Endometrium (tissue), 2 donors: ENCODE data around the gene ADAM21.
"Not testable (repeated sequence)": the region's sequence is repeated elsewhere in the genome, so short reads cannot be mapped to it uniquely, and the experiment has no call there.

Source experiments
- FAIRE-seq: peaks from 2 replicates; lab custom pipeline; 2012; peaks lifted over from hg19 to GRCh38; lab: Jason Lieb, UNC
- donor health status: control.
- donor health status: control.

Gene ADAM21

DNA sequence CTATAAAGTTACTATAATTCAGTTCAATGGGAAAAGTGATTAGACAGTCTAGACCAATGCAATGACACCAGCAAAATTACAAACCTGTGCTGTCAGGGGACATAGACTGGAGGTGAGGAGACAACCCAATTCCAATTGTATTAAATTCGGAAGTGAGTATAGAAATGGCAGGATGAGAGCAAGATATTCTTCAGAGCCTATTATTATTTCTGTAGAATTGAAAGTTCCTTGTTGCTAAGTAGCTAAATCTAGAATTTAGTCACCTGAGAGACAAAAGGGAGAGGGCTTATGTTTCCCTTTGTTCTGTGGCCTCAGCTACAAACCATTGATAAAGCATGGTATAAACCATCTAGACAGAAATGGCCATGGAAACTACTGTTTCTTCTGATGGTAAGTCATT is at the start of gene ADAM21:
TSS of gene ADAM21 (plus strand) at position 301 of the 400 bp plus-strand sequence. CDS start 5,326 bp downstream, outside the sequence.
- no peak for FAIRE-seq

DNA sequence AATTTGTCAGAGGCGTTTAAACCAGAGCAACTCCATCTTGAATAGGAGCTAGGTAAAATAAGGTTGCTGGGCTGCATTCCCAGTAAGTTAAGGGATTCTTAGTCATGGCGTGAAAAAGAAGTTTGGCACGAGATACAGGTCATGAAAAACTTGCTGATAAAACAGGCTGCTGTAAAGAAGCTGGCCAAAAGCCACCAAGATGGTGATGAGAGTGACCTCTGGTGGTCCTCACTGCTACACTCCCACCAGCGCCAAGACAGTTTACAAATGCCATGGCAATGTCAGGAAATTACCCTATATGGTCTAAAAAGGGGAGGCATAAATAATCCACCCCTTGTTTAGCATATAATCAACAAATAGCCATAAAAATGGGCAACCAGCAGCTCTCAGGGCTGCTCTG is 48.6 kb upstream of the ADAM21 start:
- not testable (repeated sequence) for FAIRE-seq

DNA sequence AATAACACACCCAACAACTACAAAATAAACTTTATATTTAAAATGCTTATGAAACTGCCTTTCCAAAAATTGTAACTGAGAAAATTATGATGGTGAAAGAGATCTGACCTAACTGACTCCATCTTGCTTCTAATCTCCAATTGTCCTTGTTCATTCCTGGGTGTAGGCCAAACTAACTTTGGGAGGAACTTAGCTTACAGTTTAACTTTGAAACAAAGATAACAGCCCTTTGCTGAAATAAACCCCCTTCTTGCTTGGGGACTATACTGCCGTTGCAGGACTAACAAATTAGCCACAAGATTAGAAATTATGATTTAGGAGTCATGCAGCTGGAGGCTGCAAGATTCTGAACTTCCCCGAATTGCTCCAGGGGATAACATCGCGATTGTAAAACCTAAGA is 45.8 kb upstream of the ADAM21 start:
- not testable (repeated sequence) for FAIRE-seq

DNA sequence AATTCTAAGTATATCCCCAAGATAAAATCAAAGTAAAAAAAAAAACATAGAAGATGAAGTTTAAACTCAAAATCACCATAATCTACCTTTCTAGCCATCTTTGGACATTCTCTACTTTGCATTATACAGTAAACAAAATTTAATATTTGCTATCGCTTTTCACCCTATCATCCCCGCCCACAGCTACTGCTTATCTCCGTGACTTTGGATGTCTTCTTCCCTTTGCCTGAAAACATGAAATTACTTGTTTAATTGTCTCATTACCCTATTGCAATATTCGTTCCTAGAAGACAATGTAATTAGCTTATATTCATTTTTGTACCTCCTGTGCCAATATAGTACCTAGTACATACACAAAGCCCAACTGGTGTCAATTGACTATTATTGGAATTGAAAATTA is 44.4 kb upstream of the ADAM21 start:
- FAIRE-seq: no peak

DNA sequence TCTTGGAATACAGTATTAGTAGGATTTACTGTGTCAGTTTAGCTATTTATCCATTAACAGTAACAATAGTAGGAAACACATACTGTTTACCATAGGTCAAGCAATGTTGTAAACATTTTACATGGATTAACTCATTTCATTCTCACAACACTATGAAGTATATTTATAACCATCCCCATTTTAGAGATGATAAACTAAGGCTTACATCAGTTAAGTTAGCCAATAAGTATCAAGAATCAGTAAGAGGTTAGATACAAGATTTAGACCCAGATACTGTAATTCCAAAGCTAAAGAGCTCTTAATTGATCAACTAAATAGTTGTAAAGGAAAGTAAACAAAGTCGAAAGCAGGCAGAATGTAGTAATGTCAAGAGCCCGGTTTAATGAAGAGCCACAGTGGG is 36.2 kb upstream of the ADAM21 start:
- no peak for FAIRE-seq

DNA sequence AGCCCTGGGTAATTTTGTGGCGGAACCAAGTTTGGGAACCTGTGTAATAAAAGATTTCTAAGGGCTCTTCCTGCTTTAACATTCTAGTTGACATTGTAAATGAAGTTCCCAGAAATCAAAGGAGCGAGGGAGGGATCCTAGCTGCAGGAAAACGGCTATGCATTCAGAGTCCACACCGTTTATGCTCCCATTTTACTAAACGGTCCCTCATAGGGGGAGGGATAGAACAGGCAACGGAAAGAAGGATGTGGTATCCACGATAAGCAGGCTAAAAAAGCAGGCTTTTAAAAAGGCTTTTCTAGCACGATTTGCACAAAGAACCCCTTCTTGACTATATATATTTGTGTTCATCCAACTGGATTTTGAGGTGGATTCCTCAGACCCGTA is 35.6 kb upstream of the ADAM21 start:
- FAIRE-seq: no peak

DNA sequence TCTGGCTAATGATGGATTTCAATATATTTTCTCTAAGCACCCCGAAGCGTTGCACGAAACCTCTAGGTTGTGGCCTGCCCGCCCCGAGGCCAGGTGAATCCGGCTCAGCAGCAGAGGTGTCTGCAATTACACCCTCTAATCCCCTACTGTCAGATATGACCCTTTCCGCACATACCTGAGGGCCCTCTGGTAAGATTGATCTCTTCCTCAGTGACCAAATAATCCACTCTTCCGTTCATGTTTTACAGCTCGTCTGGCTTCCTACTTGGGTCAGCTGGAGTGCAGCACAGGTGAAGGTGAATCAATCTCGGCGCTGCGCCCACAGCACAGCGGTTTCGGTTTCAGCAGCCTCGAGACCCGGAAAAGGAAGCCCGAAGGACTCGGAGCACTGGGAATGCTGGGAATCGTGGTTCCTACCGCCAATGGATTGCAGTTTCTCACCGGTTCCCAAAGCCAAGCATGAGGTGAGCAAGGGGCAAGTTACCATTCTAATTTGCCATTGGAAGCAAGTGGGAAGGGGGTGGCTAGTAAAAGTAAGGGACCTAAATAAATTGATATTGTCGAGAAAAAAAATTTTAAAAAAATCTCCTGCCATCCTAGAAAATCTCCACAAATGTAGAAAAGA is 35.1 kb upstream of the ADAM21 start, which contains the start of gene SYNJ2BP:
TSS of gene SYNJ2BP (minus strand) at position 366 of the 625 bp plus-strand sequence. CDS start at position 239, 127 bp downstream.
- peak; percentile 8 for FAIRE-seq

DNA sequence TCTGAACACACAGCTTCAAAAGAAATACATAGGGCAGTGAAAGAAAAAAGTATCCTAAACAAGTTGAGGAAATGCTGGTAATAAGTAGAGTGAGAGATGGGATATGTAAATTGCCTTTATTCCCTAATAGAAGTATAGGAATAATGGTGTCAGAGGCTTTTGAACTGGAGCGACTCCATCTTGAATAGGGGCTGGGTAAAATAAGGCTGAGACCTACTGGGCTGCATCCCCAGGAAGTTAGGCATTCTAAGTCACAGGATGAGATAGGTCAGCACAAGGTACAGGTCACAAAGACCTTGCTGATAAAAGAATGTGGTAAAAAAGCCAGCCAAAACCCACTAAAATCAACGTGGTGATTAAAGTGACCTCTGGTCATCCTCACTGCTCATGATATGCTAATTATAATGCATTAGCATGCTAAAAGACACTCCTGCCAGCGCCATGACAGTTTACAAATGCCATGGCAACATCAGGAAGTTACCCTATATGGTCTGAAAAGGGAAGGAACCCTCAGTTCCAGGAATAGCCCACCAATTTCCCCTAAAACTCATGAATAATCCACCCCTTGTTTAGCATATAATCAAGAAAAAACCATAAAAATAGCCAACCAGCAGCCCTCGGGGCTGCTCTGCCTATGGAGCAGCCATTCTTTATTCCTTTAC is 32.6 kb upstream of the ADAM21 start:
- FAIRE-seq: not testable (repeated sequence)

GRCh38 chr14:70422538-70422937 is 29.4 kb upstream of the ADAM21 start:
- no peak for FAIRE-seq

DNA sequence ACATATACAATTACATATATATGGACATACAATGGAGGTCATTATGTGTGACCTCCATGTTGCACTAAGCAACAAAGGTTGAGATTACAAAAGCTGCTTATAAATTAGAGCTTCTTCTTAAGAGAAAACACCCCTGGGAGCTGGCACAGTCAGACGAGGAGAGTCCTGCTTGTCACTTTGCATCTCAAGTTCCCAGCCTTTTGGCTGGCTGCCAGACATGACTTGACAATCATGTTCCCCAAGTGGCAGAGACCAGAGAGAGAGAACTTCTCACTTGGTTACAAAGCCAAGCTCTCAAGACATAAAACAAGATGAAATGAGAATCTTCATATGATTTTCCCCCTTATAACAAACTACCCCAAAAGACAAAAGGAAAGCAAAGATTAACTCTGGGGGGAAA is 26.6 kb upstream of the ADAM21 start:
- no peak for FAIRE-seq

GRCh38 chr14:70426555-70426954 is 25.4 kb upstream of the ADAM21 start:
- not testable (repeated sequence) for FAIRE-seq

DNA sequence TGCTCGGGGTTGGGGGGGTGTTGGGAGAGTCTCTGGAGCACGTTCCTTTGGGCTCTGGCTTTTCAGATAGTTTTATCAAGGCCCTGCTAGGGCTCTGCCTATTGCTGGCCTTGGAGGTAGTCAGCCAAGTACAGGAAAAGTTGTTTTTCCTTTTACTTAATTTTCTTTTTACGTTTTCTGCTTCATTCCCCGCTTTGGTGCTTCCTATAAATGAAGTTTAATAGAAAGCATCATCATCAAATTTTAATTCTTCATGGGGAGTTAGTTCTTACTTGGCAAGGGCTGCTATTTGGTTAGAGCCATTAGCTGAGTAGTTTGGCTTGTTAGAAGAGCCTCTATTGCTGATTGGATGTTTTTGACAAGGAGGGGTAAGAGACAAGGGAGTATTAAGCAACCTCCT is 15.1 kb upstream of the ADAM21 start:
- no peak for FAIRE-seq

GRCh38 chr14:70441641-70442040 is 10.3 kb upstream of the ADAM21 start:
- no peak for FAIRE-seq

GRCh38 chr14:70442750-70443149 is 9.2 kb upstream of the ADAM21 start:
- no peak for FAIRE-seq

- FAIRE-seq: no peak
Observed at GRCh38 chr14:70448633-70449340, 3.2 kb upstream of the ADAM21 start.

DNA sequence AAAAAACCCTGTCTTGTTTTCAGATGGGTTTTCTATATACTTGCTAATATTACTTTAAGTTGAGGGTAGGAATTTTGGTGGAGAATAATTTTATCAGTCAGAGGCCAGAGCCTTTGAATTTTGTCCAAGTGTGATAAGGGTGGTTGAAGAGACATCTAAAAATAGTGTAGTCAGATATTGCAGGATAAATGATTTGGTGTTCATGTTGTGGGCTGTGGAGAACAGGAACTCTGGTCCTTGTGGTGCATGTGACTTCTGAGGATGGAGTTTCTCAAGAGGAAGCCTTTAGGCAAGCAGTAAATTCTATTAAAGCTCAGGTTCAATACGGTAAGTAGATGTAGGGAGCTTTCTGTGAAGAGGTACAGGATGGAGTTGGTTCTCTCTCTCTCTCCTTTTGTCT is 2.8 kb downstream of the ADAM21 start:
- no peak for FAIRE-seq

DNA sequence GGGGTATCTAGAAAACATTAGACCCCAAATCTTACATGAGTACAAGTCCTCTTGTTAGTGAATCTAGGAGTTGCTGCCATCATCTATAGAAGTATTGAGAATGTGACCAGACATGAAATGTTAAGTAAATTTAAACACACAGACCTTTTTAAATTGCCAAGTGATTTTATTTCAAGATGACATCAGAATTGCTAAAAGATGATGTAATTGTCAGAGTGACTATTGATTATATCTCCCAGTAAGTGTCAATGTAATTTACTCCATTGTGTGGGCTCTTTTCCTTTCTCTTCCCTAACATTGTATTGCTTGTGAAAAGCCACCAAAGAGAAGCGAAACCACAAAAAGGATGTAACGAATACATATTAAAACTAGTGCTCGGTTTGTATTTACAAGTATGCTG is 16.8 kb downstream of the ADAM21 start:
- FAIRE-seq: no peak

DNA sequence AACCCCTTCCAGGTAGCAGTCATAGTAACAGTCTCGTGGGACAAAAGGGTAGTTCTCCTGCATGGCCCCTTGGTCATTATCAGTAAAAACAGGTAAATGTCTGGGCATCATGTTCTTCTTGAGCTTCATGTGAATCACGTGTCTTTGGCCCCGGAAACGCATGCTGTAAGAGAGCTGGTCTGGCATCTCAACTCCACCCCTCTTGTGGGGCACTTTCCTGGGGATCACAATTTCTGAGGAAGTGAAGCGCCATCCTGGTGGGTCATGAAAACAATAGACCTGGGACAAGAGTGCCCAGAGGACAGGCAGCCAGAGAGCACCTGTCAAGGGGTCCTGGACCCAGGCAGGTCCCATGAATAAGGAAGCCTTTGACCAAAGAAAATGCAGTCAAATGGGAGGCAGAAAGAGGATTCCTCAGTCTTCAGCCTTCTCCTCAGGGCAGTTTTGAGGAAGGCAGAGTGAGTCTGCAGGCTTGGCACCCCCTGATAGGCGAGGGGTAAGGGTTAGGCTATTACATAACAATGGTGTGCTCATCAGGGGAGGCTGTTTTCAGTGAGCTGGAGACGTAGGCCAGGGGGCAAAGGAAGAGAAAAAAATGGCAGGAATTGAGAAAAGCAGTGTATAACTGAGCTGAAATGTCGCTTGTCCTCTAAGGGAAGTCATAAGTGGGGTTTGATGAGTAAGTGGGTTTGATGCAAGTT is 19.0 kb downstream of the ADAM21 start:
- not testable (repeated sequence) for FAIRE-seq

DNA sequence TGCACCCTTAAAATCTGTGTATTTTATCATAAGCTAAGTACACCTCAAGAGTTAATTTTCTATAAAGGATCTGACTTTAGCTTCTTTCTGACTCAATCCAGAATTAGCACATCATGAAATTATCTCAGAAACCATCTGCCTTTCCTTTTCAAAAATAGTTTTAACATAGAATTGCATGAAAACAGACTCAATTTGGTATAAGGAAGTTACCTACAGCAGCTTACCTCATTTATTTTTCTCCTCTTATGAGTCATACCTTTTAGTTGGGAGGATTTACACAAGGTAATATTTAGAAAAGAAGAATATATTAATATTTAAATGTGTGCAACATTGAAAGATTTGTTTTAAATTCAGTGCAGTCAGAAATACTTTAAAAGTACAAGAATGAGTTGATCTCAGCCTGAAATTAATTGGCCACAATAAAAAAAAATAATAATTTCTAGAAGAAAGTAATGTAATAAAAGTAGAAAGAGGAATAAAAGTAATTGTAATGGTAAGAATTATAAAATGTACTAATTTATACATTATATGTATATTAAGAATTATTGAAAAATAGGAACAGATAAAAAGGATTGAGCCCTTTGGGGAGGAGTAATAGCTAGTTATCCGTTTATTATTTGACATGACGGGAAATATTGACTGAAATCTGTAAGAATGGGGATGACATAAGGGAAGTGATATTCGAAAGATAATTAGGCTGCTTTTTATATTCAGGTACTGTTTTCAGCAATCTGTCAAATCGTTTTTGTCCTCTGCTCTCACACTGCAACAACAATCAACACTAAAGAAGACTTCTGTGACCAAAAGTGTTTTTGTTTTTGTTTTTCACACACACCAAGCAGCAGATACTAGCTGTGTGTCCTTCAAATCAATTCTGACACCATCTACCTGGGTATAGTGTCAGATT is 20.5 kb downstream of the ADAM21 start:
- no peak for FAIRE-seq

GRCh38 chr14:70473825-70474224 is 21.9 kb downstream of the ADAM21 start:
- FAIRE-seq: no peak

DNA sequence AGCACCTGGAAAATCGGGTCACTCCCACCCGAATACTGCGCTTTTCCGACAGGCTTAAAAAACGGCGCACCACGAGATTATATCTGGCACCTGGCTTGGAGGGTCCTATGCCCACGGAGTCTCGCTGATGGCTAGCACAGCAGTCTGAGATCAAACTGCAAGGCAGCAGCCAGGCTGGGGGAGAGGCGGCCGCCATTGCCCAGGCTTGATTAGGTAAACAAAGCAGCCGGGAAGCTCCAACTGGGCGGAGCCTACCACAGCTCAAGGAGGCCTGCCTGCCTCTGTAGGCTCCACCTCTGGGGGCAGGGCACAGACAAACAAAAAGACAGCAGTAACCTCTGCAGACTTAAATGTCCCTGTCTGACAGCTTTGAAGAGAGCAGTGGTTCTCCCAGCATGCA is 23.5 kb downstream of the ADAM21 start:
- not testable (repeated sequence) for FAIRE-seq
